B cell (primary cell): ENCODE results near the gene APOBEC3C. TPM values are rescaled to one million over a fixed set of nuclear protein-coding genes. Genes with fewer than 3 reads are reported as not detected.
"Not testable (repeated sequence)": the region's sequence is repeated elsewhere in the genome, so short reads cannot be mapped to it uniquely, and the experiment has no call there.

Experiments
- ATAC-seq: fragments of 200-7000 bp; cut with Tn5 transposase; one replicate; pipeline ENCODE4 v1.10.0; 2021; ENCODE audit warnings: low read depth, mild to moderate bottlenecking, moderate number of reproducible peaks, moderate library complexity
- CTCF ChIA-PET: fragments of 350-600 bp; sonication (Branson Sonifier 250); formaldehyde crosslinking; loops from one replicate; lab custom pipeline; 2021; ENCODE audit warnings: antibody characterized with exemption, inconsistent platforms; lab: Charles Lee
- POLR2A ChIA-PET: fragments of 350-600 bp; sonication (Branson Sonifier 250); formaldehyde crosslinking; loops from one replicate; lab custom pipeline; 2021; ENCODE audit warnings: antibody characterized with exemption; lab: Charles Lee
- DNase-seq: peaks from one replicate; pipeline ENCODE4 v3.0.0; 2013
- H2AFZ ChIP-seq: 2 replicates; pipeline ENCODE4 v1.6.1; 2012; ENCODE audit warnings: mild to moderate bottlenecking, low read depth, low read length; ENCODE audit not compliant: insufficient read depth, poor library complexity, severe bottlenecking
- H3K27ac ChIP-seq, 2 donors: 1 replicate in 1 of 2; 2 replicates in 1 of 2; pipeline ENCODE4 v1.5.1; 2012 to 2013; ENCODE audit warnings: low read length in 2 of 2, mild to moderate bottlenecking in 2 of 2, moderate library complexity in 1 of 2
- H3K27me3 ChIP-seq, 4 experiments: fragments of 200-600 bp in 1 of 4; sonication (generic) in 1 of 4; replicated peaks in 1 of 4; 1 replicate in 2 of 4; 2 replicates in 2 of 4; pipeline versions ENCODE4 v1.6.1 to v1.7.0; 2013 to 2016; ENCODE audit warnings: low read length in 3 of 4, mild to moderate bottlenecking in 2 of 4, mixed read lengths in 1 of 4, moderate library complexity in 1 of 4; ENCODE audit not compliant: insufficient read depth in 4 of 4, control insufficient read depth in 3 of 4; ENCODE audit errors: control extremely low read depth in 1 of 4
- H3K36me3 ChIP-seq, 2 experiments: replicated peaks in 1 of 2; 1 replicate in 1 of 2; 2 replicates in 1 of 2; pipeline versions ENCODE4 v1.6.1 to v1.7.1; 2013; ENCODE audit warnings: low read length in 1 of 2; ENCODE audit not compliant: insufficient read depth in 2 of 2, control insufficient read depth in 1 of 2; ENCODE audit errors: control extremely low read depth in 1 of 2, extremely low read depth in 1 of 2
- H3K4me1 ChIP-seq, 2 donors: fragments of 200-600 bp in 1 of 2; sonication (generic) in 1 of 2; 1 replicate in 1 of 2; 2 replicates in 1 of 2; pipeline versions ENCODE4 v1.5.1 to v1.6.1; 2013 to 2017; ENCODE audit warnings: low read length in 2 of 2; ENCODE audit not compliant: control insufficient read depth in 2 of 2, insufficient read depth in 2 of 2
- H3K4me2 ChIP-seq: replicated peaks from 2 replicates; pipeline ENCODE3; 2012; ENCODE audit warnings: mild to moderate bottlenecking, low read depth, low read length; ENCODE audit not compliant: poor library complexity, severe bottlenecking
- H3K4me3 ChIP-seq, 5 experiments: fragments of 200-600 bp in 1 of 5; sonication (generic) in 1 of 5; 1 replicate in 3 of 5; 2 replicates in 2 of 5; pipeline versions ENCODE4 v1.5.1 to v1.7.0; 2011 to 2016; ENCODE audit warnings: low read length in 4 of 5, mild to moderate bottlenecking in 4 of 5, low read depth in 2 of 5, control low read depth in 1 of 5, moderate library complexity in 1 of 5; ENCODE audit not compliant: insufficient read depth in 1 of 5; ENCODE audit errors: control extremely low read depth in 1 of 5, extremely low read depth in 1 of 5
- H3K79me2 ChIP-seq: fragments of 200-600 bp; sonication (generic); one replicate; pipeline ENCODE4 v1.6.0; 2016; ENCODE audit warnings: low read length; ENCODE audit not compliant: control insufficient read depth, insufficient read depth
- H3K9ac ChIP-seq: fragments of 200-600 bp; sonication (generic); 2 replicates; pipeline ENCODE4 v1.6.1; 2017; ENCODE audit warnings: mild to moderate bottlenecking, low read length, moderate library complexity
- H3K9me3 ChIP-seq, 3 donors: one replicate each; pipeline versions ENCODE4 v1.6.1 to v1.7.1; 2013; ENCODE audit warnings: low read length in 2 of 3; ENCODE audit not compliant: control insufficient read depth in 2 of 3, insufficient read depth in 1 of 3; ENCODE audit errors: control extremely low read depth in 1 of 3
- H4K20me1 ChIP-seq: 2 replicates; pipeline ENCODE4 v1.6.0; 2012; ENCODE audit warnings: mild to moderate bottlenecking, low read length; ENCODE audit not compliant: insufficient read depth, control insufficient read depth, poor library complexity, severe bottlenecking
- H3K27ac Mint-ChIP-seq: one replicate; pipeline ENCODE4 v1.8.0; 2021; ENCODE audit warnings: mixed read lengths
- H3K27me3 Mint-ChIP-seq: one replicate; pipeline ENCODE4 v1.8.0; 2021; ENCODE audit warnings: mixed read lengths
- H3K4me1 Mint-ChIP-seq: one replicate; pipeline ENCODE4 v1.8.0; 2021; ENCODE audit warnings: mixed read lengths
- H3K4me3 Mint-ChIP-seq: one replicate; pipeline ENCODE4 v1.8.0; 2021; ENCODE audit warnings: mixed read lengths
- H3K9me3 Mint-ChIP-seq: one replicate; pipeline ENCODE4 v1.8.0; 2022; ENCODE audit warnings: mixed read lengths; ENCODE audit not compliant: insufficient read depth
- CTCF ChIP-seq: fragments of 200-600 bp; IDR thresholded peaks from one replicate; pipeline ENCODE4 v1.8.0; 2022; ENCODE audit warnings: antibody characterized with exemption, mild to moderate bottlenecking
- EZH2 ChIP-seq: IDR thresholded peaks from 2 replicates; pipeline ENCODE4 v1.6.1; 2012; ENCODE audit warnings: borderline replicate concordance, low read depth, mild to moderate bottlenecking, moderate library complexity, low read length; ENCODE audit not compliant: insufficient read depth, poor library complexity, severe bottlenecking
- WGBS: methylation state at CpG from one replicate; pipeline ENCODE4 v1.1.5; 2013; ENCODE audit warnings: missing lambda C conversion rate; ENCODE audit not compliant: insufficient coverage; 5-methylcytosine and 5-hydroxymethylcytosine counted together
- intact Hi-C: fragments of 100-400 bp; cut with micrococcal nuclease; formaldehyde crosslinking; loops from one replicate; pipeline ENCODE4 v1.10.0; 2022
- polyA plus RNA-seq: library from polyadenylated mRNA; depleted of rRNA; stranded (reverse); fragments of >200 nt; gene quantifications from 2 replicates; pipeline ENCODE4 v1.2.3, GENCODE V29; 2012
- total RNA-seq, 2 donors: library from RNA; stranded (reverse); fragments of 120-200 nt in 1 of 2; gene quantifications; 1 replicate in 1 of 2; 2 replicates in 1 of 2; pipeline versions ENCODE4 v1.2.3 to v1.2.4, GENCODE V29; 2013 to 2022

The APOBEC3C gene
- total and polyA plus RNA-seq, 2 donors (not counting 1 experiment from before 2014, with no cell fraction given), result 45.5 to 107 TPM

- ATAC-seq, result no peak
- Histone ChIP-seq H2AFZ (peak overlapping the region; percentile 60), H3K4me2 (peak overlapping the region; percentile 62), H3K9me3 (no peaks in the 10 kb centered on the region), H3K36me3 (peaks cover 0 to 7% of the 10 kb centered on the region in 2 experiments), H3K27me3 (no peaks in the 10 kb centered on the region), H3K9ac (peak overlapping the region; percentile 89), H4K20me1 (no peaks in the 10 kb centered on the region), H3K4me3 (peak overlapping the region in 1 of 5 experiments; percentile 59), H3K4me1 (peaks cover 20 to 47% of the 10 kb centered on the region in 2 donors), H3K79me2 (peaks cover 37% of the 10 kb centered on the region), H3K27ac (peak overlapping the region; percentile 51 to 91)
- TF ChIP-seq EZH2 (no peak), CTCF (no peak)
- WGBS, result 97% methylated on average over 12 of the region's 19 CpGs
- Mint-ChIP-seq H3K9me3 (no peaks in the 10 kb centered on the region), H3K4me1 (peaks cover 40% of the 10 kb centered on the region), H3K4me3 (peak overlapping the region; percentile 92), H3K27me3 (no peaks in the 10 kb centered on the region), H3K27ac (peak overlapping the region; percentile 90)
- intact Hi-C loops, result loop anchor here (1.0 to 2.0 kb wide), 2 partner anchors 25 to 27 kb away; partner anchors contain the start of gene APOBEC3C
- no peak for DNase-seq
- POLR2A ChIA-PET, result no interaction called here
- CTCF ChIA-PET, result interaction anchor here (0.6 to 1.5 kb wide), 3 partner anchors 36 to 278 kb away, joined by 4 read pairs; no protein-coding TSS in a partner anchor
Observed at GRCh38 chr22:39039306-39040126, 25.5 kb downstream of the APOBEC3C start.

- peaks cover 45% of the 10 kb centered on the region for H3K4me1 Mint-ChIP-seq
- H2AFZ ChIP-seq, result peak overlapping the region; percentile 60
Observed at GRCh38 chr22:39040155-39040537, 26.1 kb downstream of the APOBEC3C start.

GRCh38 chr22:39040538-39041296 lies 26.7 kb downstream of the APOBEC3C start, which contains the start of gene APOBEC3F:
APOBEC3F (plus strand) TSS chr22:39040864; CDS start chr22:39040961, 97 bp downstream.
- DNase-seq (peak; percentile 56), ATAC-seq (peak; percentile 85)
- Mint-ChIP-seq H3K27ac (peak within 1 kb of the TSS; percentile 96), H3K4me3 (peak within 1 kb of the TSS; percentile 92), H3K4me1 (peaks cover 51% of the 10 kb centered on the region)
- POLR2A ChIA-PET, result interaction anchor here (0.6 kb wide), 1 partner anchor 33 kb away, joined by 3 read pairs; no protein-coding TSS in a partner anchor
- peaks cover 46% of the 10 kb centered on the region for H3K79me2 ChIP-seq
- peak within 1 kb of the TSS; percentile 89 for H3K4me2 ChIP-seq
- H3K9me3 Mint-ChIP-seq, H3K9me3 ChIP-seq, H3K27me3 Mint-ChIP-seq, H3K27me3 ChIP-seq, H4K20me1 ChIP-seq: not testable (repeated sequence)
- H3K4me3 ChIP-seq, result peak within 1 kb of the TSS; percentile 55 to 91 (median 65)
- peak within 1 kb of the TSS; percentile 72 to 91 for H3K27ac ChIP-seq
- 0% methylated on average over 12 of the region's 21 CpGs for WGBS
- peak within 1 kb of the TSS; percentile 89 for H3K9ac ChIP-seq
- H2AFZ ChIP-seq, result peak within 1 kb of the TSS; percentile 60
- CTCF ChIA-PET, result interaction anchor here (1.5 kb wide), 1 partner anchor 67 kb away, joined by 4 read pairs; no protein-coding TSS in a partner anchor
- intact Hi-C loops, result loop anchor here (1.0 to 2.0 kb wide), 2 partner anchors 26 kb away; partner anchors contain the start of gene APOBEC3C
- peaks cover 24 to 51% of the 10 kb centered on the region in 2 donors for H3K4me1 ChIP-seq
- H3K36me3 ChIP-seq, result peaks cover 0 to 14% of the 10 kb centered on the region in 2 experiments

More at GRCh38 chr22:39040155-39040537, 26.1 kb downstream of the APOBEC3C start:
- ChIA-PET CTCF (interaction anchor here (0.6 to 1.5 kb wide), 2 partner anchors 66 to 278 kb away, joined by 4 read pairs; no protein-coding TSS in a partner anchor), POLR2A (interaction anchor here (0.6 kb wide), 1 partner anchor 33 kb away, joined by 3 read pairs; no protein-coding TSS in a partner anchor)
- H3K9me3 ChIP-seq, DNase-seq, H3K27me3 Mint-ChIP-seq, H3K9me3 Mint-ChIP-seq, H4K20me1 ChIP-seq, ATAC-seq, H3K36me3 ChIP-seq, H3K27me3 ChIP-seq: not testable (repeated sequence)
- peak overlapping the region; percentile 90 for H3K27ac Mint-ChIP-seq
- Histone ChIP-seq H3K27ac (peak overlapping the region; percentile 51 to 91), H3K79me2 (peaks cover 40% of the 10 kb centered on the region), H3K4me3 (peak overlapping the region in 4 of 5 experiments; percentile 59 to 91 (median 68)), H3K4me1 (peaks cover 20 to 50% of the 10 kb centered on the region in 2 donors), H3K9ac (peak overlapping the region; percentile 89), H3K4me2 (peak overlapping the region; percentile 62)
- H3K4me3 Mint-ChIP-seq, result peak overlapping the region; percentile 92
- intact Hi-C loops, result loop anchor here (1.0 to 2.0 kb wide), 2 partner anchors 25 to 26 kb away; partner anchors contain the start of gene APOBEC3C
- 74% methylated on average over 3 of the region's 14 CpGs for WGBS
